Adrenal gland (tissue), 12 donors: ENCODE data around the gene CD44. TPM values are rescaled to one million over a fixed set of nuclear protein-coding genes. Genes with fewer than 3 reads are reported as not detected.

ENCODE experiments used
- DNase-seq, 7 donors: peaks; one replicate each; pipeline ENCODE4 v3.0.0-alpha.2; 2019 to 2020
- H3K27ac ChIP-seq, 5 donors: fragments of 200-600 bp; sonication (generic) in 4 of 5; 1 replicate in 3 of 5; 2 replicates in 2 of 5; pipeline versions ENCODE4 v1.5.1 to v1.8.0; 2016 to 2020; ENCODE audit warnings: mild to moderate bottlenecking in 1 of 5
- H3K27me3 ChIP-seq: fragments of 200-600 bp; 2 replicates; pipeline ENCODE4 v1.8.0; 2021
- H3K36me3 ChIP-seq, 2 donors: fragments of 200-600 bp; replicated peaks in 1 of 2; 1 replicate in 1 of 2; 2 replicates in 1 of 2; pipeline versions ENCODE4 v1.5.1 to v1.8.0; 2018 to 2022
- H3K4me1 ChIP-seq, 2 donors: fragments of 200-600 bp; replicated peaks in 1 of 2; 1 replicate in 1 of 2; 2 replicates in 1 of 2; pipeline versions ENCODE4 v1.5.1 to v1.8.0; 2018 to 2021
- H3K4me3 ChIP-seq, 4 donors: fragments of 200-600 bp; sonication (generic) in 3 of 4; one replicate each; pipeline ENCODE4 v1.5.1; 2016 to 2018
- H3K9me3 ChIP-seq, 3 donors: fragments of 200-600 bp; sonication (generic) in 1 of 3; replicated peaks in 1 of 3; 1 replicate in 2 of 3; 2 replicates in 1 of 3; pipeline versions ENCODE4 v1.5.1 to v1.8.0; 2016 to 2021
- CTCF ChIP-seq, 6 experiments: fragments of 450-650 bp in 4 of 6; fragments of 200-600 bp in 2 of 6; sonication (generic) in 1 of 6; IDR thresholded peaks; 1 replicate in 5 of 6; 2 replicates in 1 of 6; pipeline versions ENCODE4 v1.5.1 to v1.8.0; 2016 to 2021; ENCODE audit warnings: antibody characterized with exemption in 6 of 6, mild to moderate bottlenecking in 2 of 6, moderate library complexity in 1 of 6
- POLR2A ChIP-seq, 2 donors: fragments of 450-650 bp; IDR thresholded peaks; one replicate each; pipeline ENCODE4 v1.6.1; 2017; ENCODE audit warnings: antibody characterized with exemption in 2 of 2, mild to moderate bottlenecking in 2 of 2, moderate library complexity in 1 of 2
- WGBS, 4 donors: extraction: QIAGEN DNeasy Blood & Tissue Kit in 2 of 4; methylation state at CpG; one replicate each; pipeline versions ENCODE4 v1.1.5 to v1.1.7; 2013 to 2017; 5-methylcytosine and 5-hydroxymethylcytosine counted together
- intact Hi-C, 2 donors: fragments of 100-400 bp; cut with DNase I; formaldehyde crosslinking; loops; one replicate each; pipeline versions ENCODE4 v1.14.1 to v1.15.0; 2022 to 2023
- polyA plus RNA-seq, 3 donors: library from polyadenylated mRNA; stranded (reverse); fragments of 200-250 nt in 2 of 3; fragments of 350-450 nt in 1 of 3; fragmentation: Illumina TruSeq in 1 of 3; extraction: RNeasy Lipid Tissue Mini Kit (QIAGEN cat#74804) in 1 of 3; gene quantifications; one replicate each; pipeline ENCODE4 v1.2.3, GENCODE V29; 2013 to 2014
- total RNA-seq, 9 donors: library from RNA; depleted of rRNA in 4 of 9; stranded (reverse); fragments of >200 nt in 4 of 9; fragments of 120-200 nt in 1 of 9; fragmentation: NEBNext Ultra II Directional in 1 of 9; extraction: Animal tissue kit (Norgen Biotek cat#: 25700) in 1 of 9; gene quantifications; one replicate each; pipeline versions ENCODE4 v1.1.0 to v1.2.4, GENCODE V29; 2013 to 2023
- donor health status: healthy with polysubstance abuse.
- donor health status: Bipolar disorder and iron deficiency.
- donor health status: DM: yes; HTN: yes; CAD: no.
- donor health status: DM: no; HTN: no; CAD: no.
- donor health status: DM: no; HTN: no; CAD: no.
- donor health status: DM: yes; HTN: yes; CAD: no.

CD44 gene
- total and polyA plus RNA-seq, 12 donors: 10.2 to 110 (median 77.5) TPM

GRCh38 chr11:35256296-35256695, 117.3 kb downstream of the CD44 start:
- no peak for TF ChIP-seq POLR2A (IDR thresholded peaks at IDR 0.05)
- no peak for TF ChIP-seq CTCF (IDR thresholded peaks at IDR 0.05)
- Histone ChIP-seq H3K9me3 (no peaks in the 10 kb centered on the region), H3K36me3 (no peaks in the 10 kb centered on the region), H3K27ac (no peak overlapping the region), H3K4me1 (no peaks in the 10 kb centered on the region), H3K27me3 (no peaks in the 10 kb centered on the region), H3K4me3 (no peak overlapping the region)
- no peak for DNase-seq
- intact Hi-C loops: no loop called here

GRCh38 chr11:35257281-35257680, 118.3 kb downstream of the CD44 start:
- Histone ChIP-seq H3K27ac (no peak overlapping the region), H3K4me3 (no peak overlapping the region), H3K9me3 (no peaks in the 10 kb centered on the region), H3K27me3 (no peaks in the 10 kb centered on the region), H3K4me1 (no peaks in the 10 kb centered on the region), H3K36me3 (no peaks in the 10 kb centered on the region)
- WGBS, 4 donors: 43 to 60% (median 54%) methylated on average over 2 of the region's 2 CpGs
- DNase-seq: no peak
- no peak for TF ChIP-seq CTCF (IDR thresholded peaks at IDR 0.05)
- TF ChIP-seq POLR2A (IDR thresholded peaks at IDR 0.05): no peak
- intact Hi-C loops: no loop called here

GRCh38 chr11:35259529-35259928, 120.6 kb downstream of the CD44 start:
- no peaks in the 10 kb centered on the region for H3K36me3 ChIP-seq
- 67 to 83% (median 80%) methylated on average over 2 of the region's 2 CpGs for WGBS, 4 donors
- no peak for DNase-seq
- H3K27me3 ChIP-seq: no peaks in the 10 kb centered on the region
- intact Hi-C loops: no loop called here
- no peaks in the 10 kb centered on the region for H3K4me1 ChIP-seq
- no peak for TF ChIP-seq CTCF (IDR thresholded peaks at IDR 0.05)
- no peak overlapping the region for H3K4me3 ChIP-seq
- no peaks in the 10 kb centered on the region for H3K9me3 ChIP-seq
- no peak overlapping the region for H3K27ac ChIP-seq

GRCh38 chr11:35260342-35260985, 121.5 kb downstream of the CD44 start:
- 66 to 69% (median 68%) methylated on average over 10 of the region's 10 CpGs for WGBS, 4 donors
- TF ChIP-seq CTCF (IDR thresholded peaks at IDR 0.05) (no peak), POLR2A (IDR thresholded peaks at IDR 0.05) (no peak)
- Histone ChIP-seq H3K4me3 (no peak overlapping the region), H3K36me3 (no peaks in the 10 kb centered on the region), H3K27me3 (no peaks in the 10 kb centered on the region), H3K27ac (no peak overlapping the region), H3K9me3 (no peaks in the 10 kb centered on the region), H3K4me1 (no peaks in the 10 kb centered on the region)
- DNase-seq: no peak
- intact Hi-C loops: loop anchor here in 1 of 2 donors (10.0 kb wide), 1 partner anchor 114 kb away; no protein-coding TSS in a partner anchor
